Measurements from ENCODE around the gene MMD. TPM values are rescaled to one million over a fixed set of nuclear protein-coding genes. Genes with fewer than 3 reads are reported as not detected.

MMD gene
- total and polyA plus RNA-seq, 2 of the 13 experiments (the other 11 are each of a cell fraction or from before 2014, with no cell fraction given), result 121 to 225 TPM

GRCh38 chr17:55421179-55421934 lies at the start of gene MMD (continued):
- TF ChIP-seq TOE1 (CRISPR knock-in tag; IDR thresholded peaks at IDR 0.05) (no peak), ZNF230 (CRISPR knock-in tag; IDR thresholded peaks at IDR 0.05) (peak; percentile 90; the same call in 1 of the 2 replicates), ZNF652 (CRISPR knock-in tag; IDR thresholded peaks at IDR 0.05; ENCODE audit: borderline replicate concordance, low read depth) (no peak), POLR2AphosphoS5 (IDR thresholded peaks at IDR 0.05; ENCODE audit: low read depth, low read length) (0 out of 2 replicates have a peak, but pooled peaks have one; percentile 54), NKX3-1 (CRISPR knock-in tag; IDR thresholded peaks at IDR 0.05) (no peak), ZNF792 (CRISPR knock-in tag; IDR thresholded peaks at IDR 0.05) (no peak; the same call in 1 of the 2 replicates), GABPB1 (CRISPR knock-in tag; IDR thresholded peaks at IDR 0.05) (peak; percentile 58; the same call in 1 of the 2 replicates), HMGXB4 (CRISPR knock-in tag; IDR thresholded peaks at IDR 0.05; ENCODE audit: borderline replicate concordance in 1 of 2, low read depth in 1 of 2) (peak; percentile 54 to 77; a peak in 3 of 4 replicates), GTF2F1 (IDR thresholded peaks at IDR 0.05; ENCODE audit: low read length) (no peak), PAX8 (CRISPR knock-in tag; IDR thresholded peaks at IDR 0.05; ENCODE audit: borderline replicate concordance) (no peak; the same call in 1 of the 2 replicates), ZNF224 (CRISPR knock-in tag; IDR thresholded peaks at IDR 0.05) (no peak), ZSCAN21 (CRISPR knock-in tag; IDR thresholded peaks at IDR 0.05; ENCODE audit: borderline replicate concordance) (no peak; the same call in 1 of the 2 replicates), CERS6 (CRISPR knock-in tag; IDR thresholded peaks at IDR 0.05) (no peak), GMEB2 (CRISPR knock-in tag; IDR thresholded peaks at IDR 0.05; ENCODE audit: low read depth) (no peak), YY1 (IDR thresholded peaks at IDR 0.05; ENCODE audit: insufficient read depth, insufficient replicate concordance, low read depth, low read length) (no peak), ZNF713 (CRISPR knock-in tag; IDR thresholded peaks at IDR 0.05) (peak; percentile 77; the same call in 1 of the 2 replicates), CHCHD3 (CRISPR knock-in tag; IDR thresholded peaks at IDR 0.05) (peak; percentile 84; the same call in 1 of the 2 replicates), ELF3 (CRISPR knock-in tag; IDR thresholded peaks at IDR 0.05) (no peak), THYN1 (CRISPR knock-in tag; IDR thresholded peaks at IDR 0.05; ENCODE audit: borderline replicate concordance, low read depth) (no peak), MAFF (IDR thresholded peaks at IDR 0.05; ENCODE audit: low read depth, low read length) (no peak), TERF1 (CRISPR knock-in tag; IDR thresholded peaks at IDR 0.05) (no peak), ZNF704 (CRISPR knock-in tag; IDR thresholded peaks at IDR 0.05; ENCODE audit: borderline replicate concordance) (no peak), TBX2 (CRISPR knock-in tag; IDR thresholded peaks at IDR 0.05; ENCODE audit: borderline replicate concordance) (peak; percentile 73)
